ENCODE measurements around the gene TMOD2. TPM values are rescaled to one million over a fixed set of nuclear protein-coding genes. Genes with fewer than 3 reads are reported as not detected.

The TMOD2 gene
- total RNA-seq, 1 experiment from 2014 or later, result 5.7 TPM

DNA sequence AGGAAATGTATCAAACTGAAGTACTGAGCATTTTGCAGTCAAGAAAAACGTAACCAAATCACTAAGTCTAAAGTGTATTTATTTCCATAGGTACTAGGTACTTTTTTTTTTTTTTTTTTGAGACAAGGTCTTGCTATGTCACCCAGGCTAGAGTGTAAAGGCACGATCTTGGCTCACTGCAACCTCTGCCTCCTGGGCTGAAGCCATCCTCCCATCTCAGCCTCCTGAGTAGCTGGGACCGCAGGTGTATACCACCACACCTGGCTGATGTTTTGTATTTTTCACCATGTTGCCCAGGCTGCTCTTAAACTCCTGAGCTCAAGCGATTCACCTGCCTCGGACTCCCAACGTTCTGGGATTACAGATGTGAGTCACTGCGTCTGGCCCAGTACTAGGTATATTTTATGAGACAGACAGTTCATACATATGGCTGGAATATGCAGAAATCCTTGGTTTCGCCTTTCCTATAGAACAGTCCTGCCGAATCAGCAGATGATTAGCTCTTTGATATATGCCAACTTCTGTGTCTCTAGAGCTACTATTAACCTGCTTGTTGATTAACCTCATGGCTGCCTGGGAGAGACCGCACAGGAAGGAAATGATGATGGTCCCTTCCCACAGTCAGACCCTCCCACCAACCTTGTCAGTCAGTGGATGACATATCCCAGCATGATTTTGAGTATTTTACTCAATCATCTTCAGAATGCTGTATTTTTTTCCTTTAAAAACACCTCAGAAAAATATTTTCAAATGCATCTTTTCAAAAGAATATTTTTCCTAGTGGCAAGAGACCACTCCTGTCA, 110.4 kb downstream of the TMOD2 start:
- peak overlapping the region; percentile 26; the same call in 1 of the 2 replicates for H3K27ac ChIP-seq (ENCODE audit: low read depth, low read length)
- no peaks in the 10 kb centered on the region for H3K9me2 ChIP-seq (ENCODE audit: insufficient read depth)
- no peaks in the 10 kb centered on the region for H3K9me3 ChIP-seq (ENCODE audit: control insufficient read depth in 1 of 2, insufficient read depth in 1 of 2, low read depth in 1 of 2, low read length in 2 of 2)
- BruUV-seq (replicated peaks), result no TSS peak
- no peak overlapping the region for H3K9ac ChIP-seq (ENCODE audit: low read length)
- H3K79me2 ChIP-seq (ENCODE audit: insufficient read depth, low read length), result peaks cover 85% of the 10 kb centered on the region
- ATAC-seq (no peak), DNase-seq (ENCODE audit: low read depth, low spot score) (no peak)
- no peak overlapping the region for H3K4me3 ChIP-seq (replicated peaks in 1 of 2; ENCODE audit: low read depth in 1 of 2, low read length in 2 of 2)
- H3K36me3 ChIP-seq (ENCODE audit: control insufficient read depth in 1 of 2, insufficient read depth in 2 of 2, low read length in 2 of 2), result peaks cover 0 to 12% of the 10 kb centered on the region in 2 experiments; a peak in 1 of 4 replicates
- intact Hi-C loops (cut with micrococcal nuclease), result no loop called here
- H4K20me1 ChIP-seq (ENCODE audit: insufficient read depth), result no peaks in the 10 kb centered on the region
- TF ChIP-seq RAD21 (IDR thresholded peaks at IDR 0.05; ENCODE audit: low read depth) (no peak), ELF1 (IDR thresholded peaks at IDR 0.05; ENCODE audit: borderline replicate concordance, low read depth) (no peak), POLR2AphosphoS5 (IDR thresholded peaks at IDR 0.05; ENCODE audit: low read depth, low read length) (no peak), CBX3 (IDR thresholded peaks at IDR 0.05; ENCODE audit: low read depth) (no peak), TCF7L2 (IDR thresholded peaks at IDR 0.05; ENCODE audit: borderline replicate concordance, extremely low read depth, insufficient read depth, insufficient read length) (no peak), SIN3A (IDR thresholded peaks at IDR 0.05; ENCODE audit: low read depth) (no peak), EZH2phosphoT487 (IDR thresholded peaks at IDR 0.05; ENCODE audit: borderline replicate concordance) (no peak), SRF (IDR thresholded peaks at IDR 0.05; ENCODE audit: low read depth) (no peak), EZH2 (IDR thresholded peaks at IDR 0.05) (no peak), SP1 (IDR thresholded peaks at IDR 0.05; ENCODE audit: low read depth) (no peak), CEBPB (IDR thresholded peaks at IDR 0.05; ENCODE audit: low read depth) (no peak), EGR1 (IDR thresholded peaks at IDR 0.05; ENCODE audit: low read depth) (no peak), ZNF274 (IDR thresholded peaks at IDR 0.05; ENCODE audit: low read depth, low read length) (no peak)
- TF ChIP-seq, protein P1, sequence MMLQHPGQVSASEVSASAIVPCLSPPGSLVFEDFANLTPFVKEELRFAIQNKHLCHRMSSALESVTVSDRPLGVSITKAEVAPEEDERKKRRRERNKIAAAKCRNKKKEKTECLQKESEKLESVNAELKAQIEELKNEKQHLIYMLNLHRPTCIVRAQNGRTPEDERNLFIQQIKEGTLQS (IDR thresholded peaks at IDR 0.05), result no peak
- TF ChIP-seq, protein P2, sequence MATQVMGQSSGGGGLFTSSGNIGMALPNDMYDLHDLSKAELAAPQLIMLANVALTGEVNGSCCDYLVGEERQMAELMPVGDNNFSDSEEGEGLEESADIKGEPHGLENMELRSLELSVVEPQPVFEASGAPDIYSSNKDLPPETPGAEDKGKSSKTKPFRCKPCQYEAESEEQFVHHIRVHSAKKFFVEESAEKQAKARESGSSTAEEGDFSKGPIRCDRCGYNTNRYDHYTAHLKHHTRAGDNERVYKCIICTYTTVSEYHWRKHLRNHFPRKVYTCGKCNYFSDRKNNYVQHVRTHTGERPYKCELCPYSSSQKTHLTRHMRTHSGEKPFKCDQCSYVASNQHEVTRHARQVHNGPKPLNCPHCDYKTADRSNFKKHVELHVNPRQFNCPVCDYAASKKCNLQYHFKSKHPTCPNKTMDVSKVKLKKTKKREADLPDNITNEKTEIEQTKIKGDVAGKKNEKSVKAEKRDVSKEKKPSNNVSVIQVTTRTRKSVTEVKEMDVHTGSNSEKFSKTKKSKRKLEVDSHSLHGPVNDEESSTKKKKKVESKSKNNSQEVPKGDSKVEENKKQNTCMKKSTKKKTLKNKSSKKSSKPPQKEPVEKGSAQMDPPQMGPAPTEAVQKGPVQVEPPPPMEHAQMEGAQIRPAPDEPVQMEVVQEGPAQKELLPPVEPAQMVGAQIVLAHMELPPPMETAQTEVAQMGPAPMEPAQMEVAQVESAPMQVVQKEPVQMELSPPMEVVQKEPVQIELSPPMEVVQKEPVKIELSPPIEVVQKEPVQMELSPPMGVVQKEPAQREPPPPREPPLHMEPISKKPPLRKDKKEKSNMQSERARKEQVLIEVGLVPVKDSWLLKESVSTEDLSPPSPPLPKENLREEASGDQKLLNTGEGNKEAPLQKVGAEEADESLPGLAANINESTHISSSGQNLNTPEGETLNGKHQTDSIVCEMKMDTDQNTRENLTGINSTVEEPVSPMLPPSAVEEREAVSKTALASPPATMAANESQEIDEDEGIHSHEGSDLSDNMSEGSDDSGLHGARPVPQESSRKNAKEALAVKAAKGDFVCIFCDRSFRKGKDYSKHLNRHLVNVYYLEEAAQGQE (IDR thresholded peaks at IDR 0.05; ENCODE audit: low read depth), result no peak
- TF ChIP-seq, protein P3, sequence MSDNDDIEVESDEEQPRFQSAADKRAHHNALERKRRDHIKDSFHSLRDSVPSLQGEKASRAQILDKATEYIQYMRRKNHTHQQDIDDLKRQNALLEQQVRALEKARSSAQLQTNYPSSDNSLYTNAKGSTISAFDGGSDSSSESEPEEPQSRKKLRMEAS (IDR thresholded peaks at IDR 0.05), result no peak
- TF ChIP-seq, protein P4, sequence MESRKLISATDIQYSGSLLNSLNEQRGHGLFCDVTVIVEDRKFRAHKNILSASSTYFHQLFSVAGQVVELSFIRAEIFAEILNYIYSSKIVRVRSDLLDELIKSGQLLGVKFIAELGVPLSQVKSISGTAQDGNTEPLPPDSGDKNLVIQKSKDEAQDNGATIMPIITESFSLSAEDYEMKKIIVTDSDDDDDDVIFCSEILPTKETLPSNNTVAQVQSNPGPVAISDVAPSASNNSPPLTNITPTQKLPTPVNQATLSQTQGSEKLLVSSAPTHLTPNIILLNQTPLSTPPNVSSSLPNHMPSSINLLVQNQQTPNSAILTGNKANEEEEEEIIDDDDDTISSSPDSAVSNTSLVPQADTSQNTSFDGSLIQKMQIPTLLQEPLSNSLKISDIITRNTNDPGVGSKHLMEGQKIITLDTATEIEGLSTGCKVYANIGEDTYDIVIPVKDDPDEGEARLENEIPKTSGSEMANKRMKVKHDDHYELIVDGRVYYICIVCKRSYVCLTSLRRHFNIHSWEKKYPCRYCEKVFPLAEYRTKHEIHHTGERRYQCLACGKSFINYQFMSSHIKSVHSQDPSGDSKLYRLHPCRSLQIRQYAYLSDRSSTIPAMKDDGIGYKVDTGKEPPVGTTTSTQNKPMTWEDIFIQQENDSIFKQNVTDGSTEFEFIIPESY (IDR thresholded peaks at IDR 0.05; ENCODE audit: extremely low read depth, insufficient replicate concordance, low read length), result no peak
- peaks cover 58 to 67% of the 10 kb centered on the region in 2 experiments for H3K4me1 ChIP-seq (ENCODE audit: control insufficient read depth in 1 of 2, insufficient read depth in 2 of 2, low read length in 2 of 2)
- RAD21 ChIA-PET (ENCODE audit: low non-redundant PET in 1 of 2, low total read pairs in 2 of 2, uncharacterized antibody in 2 of 2, unreplicated experiment in 2 of 2), result no interaction called here
- H2AFZ ChIP-seq (ENCODE audit: low read depth, low read length, poor library complexity, severe bottlenecking), result no peak overlapping the region
- CTCF ChIA-PET, result interaction anchor here (1.4 kb wide), 1 partner anchor 212 kb away, joined by 4 read pairs; no protein-coding TSS in a partner anchor
- POLR2A ChIA-PET, result no interaction called here
- H3K27me3 ChIP-seq (ENCODE audit: insufficient read depth, low read length), result no peaks in the 10 kb centered on the region
- peak overlapping the region; percentile 36 for H3K4me2 ChIP-seq (ENCODE audit: low read length)
